GM23338 (cell line): ENCODE data around the gene B4GALNT4. TPM values are rescaled to one million over a fixed set of nuclear protein-coding genes. Genes with fewer than 3 reads are reported as not detected.

ENCODE experiments used
- ATAC-seq: fragments of 200-7000 bp; cut with Tn5 transposase; 3 replicates; pipeline ENCODE4 v1.9.1; 2020
- DNase-seq: peaks from one replicate; pipeline ENCODE4 v3.0.0-alpha.2; 2015; ENCODE audit warnings: low spot score
- H2AFZ ChIP-seq: fragments of 200-600 bp; sonication (generic); 2 replicates; pipeline ENCODE4 v1.8.0; 2016; ENCODE audit warnings: antibody characterized with exemption, mild to moderate bottlenecking, moderate library complexity
- H3F3A ChIP-seq: fragments of 200-600 bp; sonication (generic); replicated peaks from 2 replicates; pipeline ENCODE4 v1.8.0; 2017; ENCODE audit warnings: antibody characterized with exemption, mixed run types, low read depth
- H3K27ac ChIP-seq: fragments of 200-600 bp; sonication (generic); 2 replicates; pipeline ENCODE4 v1.6.1; 2016; ENCODE audit warnings: low read depth
- H3K27me3 ChIP-seq: fragments of 200-600 bp; sonication (generic); 2 replicates; pipeline ENCODE4 v1.8.0; 2016; ENCODE audit warnings: mild to moderate bottlenecking, mixed run types, moderate library complexity; ENCODE audit not compliant: insufficient read depth
- H3K36me3 ChIP-seq: fragments of 200-600 bp; sonication (generic); 2 replicates; pipeline ENCODE4 v1.8.0; 2016; ENCODE audit warnings: mild to moderate bottlenecking; ENCODE audit not compliant: insufficient read depth
- H3K4me1 ChIP-seq: fragments of 200-600 bp; sonication (generic); 2 replicates; pipeline ENCODE4 v1.8.0; 2016; ENCODE audit warnings: mild to moderate bottlenecking, moderate library complexity; ENCODE audit not compliant: insufficient read depth
- H3K4me2 ChIP-seq: fragments of 200-600 bp; sonication (generic); 2 replicates; pipeline ENCODE4 v1.7.1; 2017; ENCODE audit warnings: mixed run types
- H3K4me3 ChIP-seq: fragments of 200-600 bp; sonication (generic); 2 replicates; pipeline ENCODE4 v1.6.1; 2016; ENCODE audit warnings: mixed run types
- H3K79me2 ChIP-seq: fragments of 200-600 bp; sonication (generic); replicated peaks from 2 replicates; pipeline ENCODE4 v1.8.0; 2017; ENCODE audit warnings: mild to moderate bottlenecking; ENCODE audit not compliant: insufficient read depth
- H3K9me2 ChIP-seq: fragments of 200-600 bp; sonication (generic); 2 replicates; pipeline ENCODE4 v1.8.0; 2017; ENCODE audit not compliant: insufficient read depth
- H4K20me1 ChIP-seq: fragments of 200-600 bp; sonication (generic); replicated peaks from 2 replicates; pipeline ENCODE4 v1.8.0; 2017; ENCODE audit warnings: mild to moderate bottlenecking; ENCODE audit not compliant: insufficient read depth
- H3K27ac Mint-ChIP-seq: 2 replicates; pipeline ENCODE4 v1.8.0; 2020; ENCODE audit warnings: inconsistent platforms, mild to moderate bottlenecking, moderate library complexity, mixed read lengths
- H3K27me3 Mint-ChIP-seq: 3 replicates; pipeline ENCODE4 v1.8.0; 2022; ENCODE audit warnings: low read depth, mild to moderate bottlenecking, moderate library complexity, mixed read lengths, inconsistent platforms; ENCODE audit not compliant: insufficient read depth, poor library complexity
- H3K36me3 Mint-ChIP-seq: 3 replicates; pipeline ENCODE4 v1.8.0; 2021; ENCODE audit warnings: low read depth, mild to moderate bottlenecking, inconsistent platforms, moderate library complexity, mixed read lengths
- H3K4me1 Mint-ChIP-seq: 3 replicates; pipeline ENCODE4 v1.8.0; 2020; ENCODE audit warnings: mild to moderate bottlenecking, inconsistent platforms, mixed read lengths
- H3K4me3 Mint-ChIP-seq: 3 replicates; pipeline ENCODE4 v1.8.0; 2021; ENCODE audit warnings: moderate library complexity, mild to moderate bottlenecking, inconsistent platforms, mixed read lengths
- H3K9me3 Mint-ChIP-seq: 3 replicates; pipeline ENCODE4 v1.8.0; 2020; ENCODE audit warnings: moderate library complexity, mild to moderate bottlenecking, inconsistent platforms, mixed read lengths
- CREB1 ChIP-seq: fragments of 250-450 bp; sonication (Bioruptor Pico); IDR thresholded peaks from 2 replicates; pipeline ENCODE4 v1.5.0; 2020; ENCODE audit warnings: low read depth, mild to moderate bottlenecking, moderate library complexity
- EZH2 ChIP-seq: fragments of 200-600 bp; sonication (generic); IDR thresholded peaks from one replicate; pipeline ENCODE4 v1.8.0; 2017; ENCODE audit warnings: antibody characterized with exemption, mild to moderate bottlenecking, low read depth; ENCODE audit not compliant: unreplicated experiment
- POLR2AphosphoS5 ChIP-seq: IDR thresholded peaks from 2 replicates; pipeline ENCODE4 v1.6.1; 2016; ENCODE audit warnings: antibody characterized with exemption, low read depth
- ZNF331 ChIP-seq: fragments of 250-450 bp; sonication (Bioruptor Pico); IDR thresholded peaks from 2 replicates; pipeline ENCODE4 v1.5.0; 2020; ENCODE audit warnings: low read depth, mild to moderate bottlenecking, moderate library complexity
- polyA plus RNA-seq: library from polyadenylated mRNA; unstranded; fragments of >200 nt; fragmentation: Nextera tagmentation; extraction: Ambion mirVana; gene quantifications from 2 replicates; pipeline ENCODE4 v1.2.1, GENCODE V29; 2016
- total RNA-seq: library from RNA; depleted of rRNA; stranded (reverse); fragments of >200 nt; shearing (Covaris generic); gene quantifications from 2 replicates; pipeline ENCODE4 v1.2.3, GENCODE V29; 2014
- TF ChIP-seq, protein P1 (sequence below): fragments of 250-450 bp; sonication (Bioruptor Pico); IDR thresholded peaks from 2 replicates; pipeline ENCODE4 v1.5.0; 2020; ENCODE audit warnings: mild to moderate bottlenecking, moderate library complexity
- TF ChIP-seq, protein P2 (sequence below): IDR thresholded peaks from 2 replicates; pipeline ENCODE4 v1.6.1; 2016; ENCODE audit warnings: antibody characterized with exemption
- TF ChIP-seq, protein P3 (sequence below): IDR thresholded peaks from one replicate; pipeline ENCODE4 v1.6.1; 2018; ENCODE audit warnings: antibody characterized with exemption; ENCODE audit not compliant: unreplicated experiment

B4GALNT4 gene
- total and polyA plus RNA-seq, 2 experiments from 2014 or later = 49.9 to 92.6 TPM

DNA sequence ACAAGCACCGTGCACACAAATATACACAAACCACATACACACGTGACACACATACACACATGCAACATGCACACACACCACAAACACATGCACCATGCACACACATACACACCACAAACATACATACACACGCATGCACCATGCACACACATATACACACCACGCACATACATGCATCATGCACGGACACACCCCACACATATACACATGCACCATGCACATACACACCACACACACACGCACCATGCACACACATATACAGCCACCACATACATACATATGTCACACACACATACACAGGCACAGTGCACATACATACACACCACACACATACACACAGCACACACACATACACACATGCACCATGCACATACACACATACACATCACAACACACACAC lies 12.7 kb upstream of the B4GALNT4 start:
- H3K27me3 ChIP-seq = no peaks in the 10 kb centered on the region
- TF ChIP-seq, protein P1, sequence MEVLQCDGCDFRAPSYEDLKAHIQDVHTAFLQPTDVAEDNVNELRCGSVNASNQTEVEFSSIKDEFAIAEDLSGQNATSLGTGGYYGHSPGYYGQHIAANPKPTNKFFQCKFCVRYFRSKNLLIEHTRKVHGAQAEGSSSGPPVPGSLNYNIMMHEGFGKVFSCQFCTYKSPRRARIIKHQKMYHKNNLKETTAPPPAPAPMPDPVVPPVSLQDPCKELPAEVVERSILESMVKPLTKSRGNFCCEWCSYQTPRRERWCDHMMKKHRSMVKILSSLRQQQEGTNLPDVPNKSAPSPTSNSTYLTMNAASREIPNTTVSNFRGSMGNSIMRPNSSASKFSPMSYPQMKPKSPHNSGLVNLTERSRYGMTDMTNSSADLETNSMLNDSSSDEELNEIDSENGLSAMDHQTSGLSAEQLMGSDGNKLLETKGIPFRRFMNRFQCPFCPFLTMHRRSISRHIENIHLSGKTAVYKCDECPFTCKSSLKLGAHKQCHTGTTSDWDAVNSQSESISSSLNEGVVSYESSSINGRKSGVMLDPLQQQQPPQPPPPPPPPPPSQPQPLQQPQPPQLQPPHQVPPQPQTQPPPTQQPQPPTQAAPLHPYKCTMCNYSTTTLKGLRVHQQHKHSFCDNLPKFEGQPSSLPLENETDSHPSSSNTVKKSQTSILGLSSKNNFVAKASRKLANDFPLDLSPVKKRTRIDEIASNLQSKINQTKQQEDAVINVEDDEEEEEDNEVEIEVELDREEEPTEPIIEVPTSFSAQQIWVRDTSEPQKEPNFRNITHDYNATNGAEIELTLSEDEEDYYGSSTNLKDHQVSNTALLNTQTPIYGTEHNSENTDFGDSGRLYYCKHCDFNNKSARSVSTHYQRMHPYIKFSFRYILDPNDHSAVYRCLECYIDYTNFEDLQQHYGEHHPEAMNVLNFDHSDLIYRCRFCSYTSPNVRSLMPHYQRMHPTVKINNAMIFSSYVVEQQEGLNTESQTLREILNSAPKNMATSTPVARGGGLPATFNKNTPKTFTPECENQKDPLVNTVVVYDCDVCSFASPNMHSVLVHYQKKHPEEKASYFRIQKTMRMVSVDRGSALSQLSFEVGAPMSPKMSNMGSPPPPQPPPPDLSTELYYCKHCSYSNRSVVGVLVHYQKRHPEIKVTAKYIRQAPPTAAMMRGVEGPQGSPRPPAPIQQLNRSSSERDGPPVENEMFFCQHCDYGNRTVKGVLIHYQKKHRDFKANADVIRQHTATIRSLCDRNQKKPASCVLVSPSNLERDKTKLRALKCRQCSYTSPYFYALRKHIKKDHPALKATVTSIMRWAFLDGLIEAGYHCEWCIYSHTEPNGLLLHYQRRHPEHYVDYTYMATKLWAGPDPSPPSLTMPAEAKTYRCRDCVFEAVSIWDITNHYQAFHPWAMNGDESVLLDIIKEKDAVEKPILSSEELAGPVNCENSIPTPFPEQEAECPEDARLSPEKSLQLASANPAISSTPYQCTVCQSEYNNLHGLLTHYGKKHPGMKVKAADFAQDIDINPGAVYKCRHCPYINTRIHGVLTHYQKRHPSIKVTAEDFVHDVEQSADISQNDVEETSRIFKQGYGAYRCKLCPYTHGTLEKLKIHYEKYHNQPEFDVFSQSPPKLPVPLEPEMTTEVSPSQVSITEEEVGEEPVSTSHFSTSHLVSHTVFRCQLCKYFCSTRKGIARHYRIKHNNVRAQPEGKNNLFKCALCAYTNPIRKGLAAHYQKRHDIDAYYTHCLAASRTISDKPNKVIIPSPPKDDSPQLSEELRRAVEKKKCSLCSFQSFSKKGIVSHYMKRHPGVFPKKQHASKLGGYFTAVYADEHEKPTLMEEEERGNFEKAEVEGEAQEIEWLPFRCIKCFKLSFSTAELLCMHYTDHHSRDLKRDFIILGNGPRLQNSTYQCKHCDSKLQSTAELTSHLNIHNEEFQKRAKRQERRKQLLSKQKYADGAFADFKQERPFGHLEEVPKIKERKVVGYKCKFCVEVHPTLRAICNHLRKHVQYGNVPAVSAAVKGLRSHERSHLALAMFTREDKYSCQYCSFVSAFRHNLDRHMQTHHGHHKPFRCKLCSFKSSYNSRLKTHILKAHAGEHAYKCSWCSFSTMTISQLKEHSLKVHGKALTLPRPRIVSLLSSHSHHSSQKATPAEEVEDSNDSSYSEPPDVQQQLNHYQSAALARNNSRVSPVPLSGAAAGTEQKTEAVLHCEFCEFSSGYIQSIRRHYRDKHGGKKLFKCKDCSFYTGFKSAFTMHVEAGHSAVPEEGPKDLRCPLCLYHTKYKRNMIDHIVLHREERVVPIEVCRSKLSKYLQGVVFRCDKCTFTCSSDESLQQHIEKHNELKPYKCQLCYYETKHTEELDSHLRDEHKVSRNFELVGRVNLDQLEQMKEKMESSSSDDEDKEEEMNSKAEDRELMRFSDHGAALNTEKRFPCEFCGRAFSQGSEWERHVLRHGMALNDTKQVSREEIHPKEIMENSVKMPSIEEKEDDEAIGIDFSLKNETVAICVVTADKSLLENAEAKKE = no peak
- TF ChIP-seq CREB1 (CRISPR knock-in tag) = no peak
- H3K36me3 ChIP-seq = no peaks in the 10 kb centered on the region
- peaks cover 21% of the 10 kb centered on the region; the same call in 2 of the 3 replicates for H3K36me3 Mint-ChIP-seq
- H3K27me3 Mint-ChIP-seq = peaks cover 15% of the 10 kb centered on the region
- peaks cover 18% of the 10 kb centered on the region for H3K4me1 Mint-ChIP-seq
- no peak overlapping the region for H3K4me2 ChIP-seq
- no peak overlapping the region for H3K4me3 ChIP-seq
- H3K4me3 Mint-ChIP-seq = no peak overlapping the region
- H4K20me1 ChIP-seq = no peaks in the 10 kb centered on the region
- H3K9me2 ChIP-seq = no peaks in the 10 kb centered on the region
- ATAC-seq (no peak), DNase-seq (no peak)
- peaks cover 15% of the 10 kb centered on the region for H3K4me1 ChIP-seq
- no peak overlapping the region for H3K27ac Mint-ChIP-seq
- no peak overlapping the region for H3K27ac ChIP-seq
- H3K79me2 ChIP-seq = no peaks in the 10 kb centered on the region
- peaks cover 30% of the 10 kb centered on the region for H3K9me3 Mint-ChIP-seq
- peaks cover 32% of the 10 kb centered on the region for H3F3A ChIP-seq
- H2AFZ ChIP-seq = no peak overlapping the region

DNA sequence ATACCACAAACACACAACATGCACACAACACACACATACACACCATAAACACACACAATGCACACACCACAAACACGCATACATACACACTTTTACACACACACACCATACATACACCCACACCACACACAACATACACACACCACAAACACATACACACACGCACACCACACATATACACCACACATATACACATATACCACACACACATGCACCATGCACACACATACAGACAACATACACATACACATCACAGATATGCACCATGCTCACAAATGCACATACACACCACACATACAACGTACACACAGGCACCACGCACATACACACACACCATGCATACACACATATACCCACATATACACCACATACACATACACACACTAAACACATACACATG lies 11.7 kb upstream of the B4GALNT4 start:
- ATAC-seq = no peak
- Histone ChIP-seq H3K27ac (no peak overlapping the region), H3K4me3 (no peak overlapping the region), H3K4me1 (peaks cover 15% of the 10 kb centered on the region), H3F3A (peaks cover 32% of the 10 kb centered on the region), H3K36me3 (no peaks in the 10 kb centered on the region), H3K27me3 (no peaks in the 10 kb centered on the region), H4K20me1 (no peaks in the 10 kb centered on the region), H2AFZ (no peak overlapping the region), H3K79me2 (no peaks in the 10 kb centered on the region), H3K9me2 (no peaks in the 10 kb centered on the region), H3K4me2 (no peak overlapping the region)
- DNase-seq = no peak
- Mint-ChIP-seq H3K4me1 (peaks cover 18% of the 10 kb centered on the region), H3K4me3 (no peak overlapping the region), H3K36me3 (peaks cover 23% of the 10 kb centered on the region; the same call in 2 of the 3 replicates), H3K27me3 (peaks cover 15% of the 10 kb centered on the region), H3K9me3 (peaks cover 38% of the 10 kb centered on the region), H3K27ac (no peak overlapping the region)
- TF ChIP-seq, protein P2, sequence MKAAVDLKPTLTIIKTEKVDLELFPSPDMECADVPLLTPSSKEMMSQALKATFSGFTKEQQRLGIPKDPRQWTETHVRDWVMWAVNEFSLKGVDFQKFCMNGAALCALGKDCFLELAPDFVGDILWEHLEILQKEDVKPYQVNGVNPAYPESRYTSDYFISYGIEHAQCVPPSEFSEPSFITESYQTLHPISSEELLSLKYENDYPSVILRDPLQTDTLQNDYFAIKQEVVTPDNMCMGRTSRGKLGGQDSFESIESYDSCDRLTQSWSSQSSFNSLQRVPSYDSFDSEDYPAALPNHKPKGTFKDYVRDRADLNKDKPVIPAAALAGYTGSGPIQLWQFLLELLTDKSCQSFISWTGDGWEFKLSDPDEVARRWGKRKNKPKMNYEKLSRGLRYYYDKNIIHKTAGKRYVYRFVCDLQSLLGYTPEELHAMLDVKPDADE = no peak
- TF ChIP-seq POLR2AphosphoS5 = no peak
- TF ChIP-seq, protein P3, sequence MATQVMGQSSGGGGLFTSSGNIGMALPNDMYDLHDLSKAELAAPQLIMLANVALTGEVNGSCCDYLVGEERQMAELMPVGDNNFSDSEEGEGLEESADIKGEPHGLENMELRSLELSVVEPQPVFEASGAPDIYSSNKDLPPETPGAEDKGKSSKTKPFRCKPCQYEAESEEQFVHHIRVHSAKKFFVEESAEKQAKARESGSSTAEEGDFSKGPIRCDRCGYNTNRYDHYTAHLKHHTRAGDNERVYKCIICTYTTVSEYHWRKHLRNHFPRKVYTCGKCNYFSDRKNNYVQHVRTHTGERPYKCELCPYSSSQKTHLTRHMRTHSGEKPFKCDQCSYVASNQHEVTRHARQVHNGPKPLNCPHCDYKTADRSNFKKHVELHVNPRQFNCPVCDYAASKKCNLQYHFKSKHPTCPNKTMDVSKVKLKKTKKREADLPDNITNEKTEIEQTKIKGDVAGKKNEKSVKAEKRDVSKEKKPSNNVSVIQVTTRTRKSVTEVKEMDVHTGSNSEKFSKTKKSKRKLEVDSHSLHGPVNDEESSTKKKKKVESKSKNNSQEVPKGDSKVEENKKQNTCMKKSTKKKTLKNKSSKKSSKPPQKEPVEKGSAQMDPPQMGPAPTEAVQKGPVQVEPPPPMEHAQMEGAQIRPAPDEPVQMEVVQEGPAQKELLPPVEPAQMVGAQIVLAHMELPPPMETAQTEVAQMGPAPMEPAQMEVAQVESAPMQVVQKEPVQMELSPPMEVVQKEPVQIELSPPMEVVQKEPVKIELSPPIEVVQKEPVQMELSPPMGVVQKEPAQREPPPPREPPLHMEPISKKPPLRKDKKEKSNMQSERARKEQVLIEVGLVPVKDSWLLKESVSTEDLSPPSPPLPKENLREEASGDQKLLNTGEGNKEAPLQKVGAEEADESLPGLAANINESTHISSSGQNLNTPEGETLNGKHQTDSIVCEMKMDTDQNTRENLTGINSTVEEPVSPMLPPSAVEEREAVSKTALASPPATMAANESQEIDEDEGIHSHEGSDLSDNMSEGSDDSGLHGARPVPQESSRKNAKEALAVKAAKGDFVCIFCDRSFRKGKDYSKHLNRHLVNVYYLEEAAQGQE = no peak
- no peak for TF ChIP-seq ZNF331 (CRISPR knock-in tag)
- TF ChIP-seq EZH2 = no peak
